ENCODE measurements around the gene RAF1.
"Not testable (repeated sequence)": the region's sequence is repeated elsewhere in the genome, so short reads cannot be mapped to it uniquely, and the experiment has no call there.

Gene RAF1

DNA sequence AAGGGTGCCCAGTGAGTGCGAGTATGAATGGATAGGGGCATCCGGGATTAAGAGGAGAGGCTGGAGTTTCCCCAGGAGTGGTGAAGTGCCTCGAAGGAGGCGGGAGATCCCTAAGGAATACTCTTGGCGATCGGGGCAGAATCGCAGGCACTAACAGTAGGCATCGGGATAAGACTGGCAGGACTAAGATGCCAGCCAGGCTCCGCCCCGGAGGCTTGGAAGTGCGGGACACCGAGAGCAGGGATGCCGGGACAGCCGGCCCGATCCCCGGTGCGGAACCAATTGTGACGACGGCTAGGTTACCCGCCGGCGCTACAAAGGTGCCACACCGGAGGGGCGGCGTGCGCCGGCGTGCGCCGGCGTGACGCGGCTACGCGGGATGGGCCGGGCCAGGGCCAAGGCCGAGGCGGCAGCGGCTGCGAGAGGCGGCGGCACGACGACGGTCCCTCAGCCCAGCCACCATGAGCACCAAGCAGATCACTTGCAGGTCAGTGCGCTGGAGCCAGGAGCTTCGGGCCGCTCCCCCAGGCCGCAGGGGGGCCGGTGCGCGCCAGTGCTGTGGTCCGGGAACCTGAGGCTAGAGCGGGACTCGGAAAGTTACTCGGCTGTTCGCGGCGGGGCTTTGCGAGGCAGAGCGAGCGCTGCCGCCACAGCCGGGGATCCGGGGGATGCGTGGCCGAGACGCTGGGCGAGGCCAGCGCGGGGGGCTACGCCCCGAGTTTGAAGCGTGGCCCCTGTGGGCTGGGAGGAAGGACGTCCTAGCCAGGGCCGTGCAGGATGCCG lies 107.0 kb downstream of the RAF1 start, which contains the start of gene MKRN2:
MKRN2 (plus strand) TSS at position 398 of the 783 bp plus-strand sequence; CDS start at position 462, 64 bp downstream.
- DNase-seq = peak; percentile 87

DNA sequence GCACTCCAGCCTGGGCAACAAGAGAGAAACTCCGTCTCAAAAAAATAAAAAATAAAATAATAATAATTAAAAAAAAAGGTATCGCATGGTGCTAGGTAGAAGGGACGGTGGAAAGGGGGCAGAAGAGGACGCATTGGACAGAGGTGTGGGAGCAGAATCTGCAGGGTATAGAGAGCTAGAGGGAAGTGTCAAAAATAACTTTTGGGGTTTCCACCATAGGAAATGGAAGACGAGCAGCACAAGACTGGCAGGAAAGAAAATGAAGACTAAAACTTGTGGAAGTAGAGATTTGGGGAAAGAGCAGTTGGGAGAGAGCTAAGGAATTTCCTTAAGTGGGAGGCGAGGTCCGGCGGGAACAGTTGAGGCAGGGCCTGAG lies 107.6 kb downstream of the RAF1 start:
- peak; percentile 16 for DNase-seq

DNA sequence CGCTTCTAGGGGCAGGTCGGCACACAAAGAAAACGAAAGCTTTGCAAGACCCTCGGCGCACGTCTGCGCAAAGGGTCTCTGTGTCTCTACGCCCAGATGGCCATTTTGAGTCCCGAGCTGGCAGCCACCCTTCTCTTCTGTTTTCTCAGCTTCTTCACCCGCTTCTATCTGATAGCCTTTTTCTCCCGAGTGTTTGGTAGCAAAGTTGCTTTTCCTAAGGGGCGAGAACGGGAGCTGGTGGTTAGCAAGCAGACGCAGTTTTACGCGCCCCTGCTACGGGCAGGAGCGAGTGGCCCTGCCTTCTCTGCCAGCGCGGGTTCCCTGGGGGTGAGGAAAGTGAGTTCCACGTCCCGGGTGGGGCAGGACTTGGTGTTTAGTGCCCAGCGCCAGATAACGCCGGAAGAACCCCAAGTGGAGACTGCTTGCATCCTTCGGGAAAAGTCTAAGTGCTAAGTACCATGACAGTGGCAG lies 110.0 kb downstream of the RAF1 start:
- DNase-seq = no peak

DNA sequence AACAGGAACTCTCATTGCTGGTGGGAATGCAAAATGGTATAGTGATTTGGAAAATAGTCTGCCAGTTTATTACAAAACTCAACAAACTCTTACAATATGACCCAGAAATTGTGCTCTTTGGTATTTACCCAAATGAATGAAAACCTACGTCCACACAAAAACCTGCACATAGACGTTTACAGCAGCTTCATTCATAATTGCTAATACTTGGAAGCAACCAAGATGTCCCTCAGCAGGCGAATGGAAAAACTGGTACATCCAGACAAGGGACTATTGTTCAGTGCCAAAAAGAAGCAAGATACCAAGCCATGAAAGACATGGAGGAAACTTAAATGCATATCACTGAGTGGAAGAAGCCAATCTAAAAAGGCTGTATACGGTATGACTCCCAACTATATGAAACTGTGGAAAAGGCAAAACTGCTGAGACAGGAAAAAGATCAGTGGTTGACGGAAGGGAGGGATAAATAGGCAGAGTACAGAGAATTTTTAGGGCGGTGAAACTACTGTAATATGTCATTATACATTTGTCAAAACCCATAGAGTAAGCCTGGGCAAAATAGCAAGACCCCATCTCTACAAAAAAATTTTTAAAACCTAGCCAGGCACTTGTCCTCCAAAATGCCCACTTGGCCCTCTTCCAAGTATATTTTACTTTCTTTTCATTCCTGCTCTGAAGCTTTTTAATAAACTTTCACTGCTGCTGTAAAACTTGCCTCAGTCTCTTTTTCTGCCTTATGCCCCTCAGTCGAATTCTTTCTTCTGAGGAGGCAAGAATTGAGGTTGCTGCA lies 113.8 kb downstream of the RAF1 start:
- no peak for DNase-seq

DNA sequence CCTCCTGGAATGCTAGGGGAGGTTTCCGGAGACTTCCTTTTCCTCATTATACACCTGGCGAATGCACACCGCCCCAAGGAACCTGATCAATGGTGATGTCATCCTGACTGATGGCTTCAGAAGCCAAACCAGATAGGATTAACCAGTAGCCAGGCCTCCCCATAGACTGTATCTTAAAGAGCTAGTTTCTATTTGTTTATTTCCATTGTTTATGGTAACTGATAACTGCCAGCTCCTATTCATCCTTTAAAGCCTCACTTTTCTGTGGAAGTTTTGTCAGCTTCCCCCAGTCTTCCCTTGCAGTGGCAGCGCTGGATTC lies 118.5 kb downstream of the RAF1 start, which contains the start of gene MKRN2OS:
MKRN2OS (minus strand) TSS at position 27 of the 319 bp plus-strand sequence. CDS start 35 bp downstream, outside the sequence.
- DNase-seq = no peak

DNA sequence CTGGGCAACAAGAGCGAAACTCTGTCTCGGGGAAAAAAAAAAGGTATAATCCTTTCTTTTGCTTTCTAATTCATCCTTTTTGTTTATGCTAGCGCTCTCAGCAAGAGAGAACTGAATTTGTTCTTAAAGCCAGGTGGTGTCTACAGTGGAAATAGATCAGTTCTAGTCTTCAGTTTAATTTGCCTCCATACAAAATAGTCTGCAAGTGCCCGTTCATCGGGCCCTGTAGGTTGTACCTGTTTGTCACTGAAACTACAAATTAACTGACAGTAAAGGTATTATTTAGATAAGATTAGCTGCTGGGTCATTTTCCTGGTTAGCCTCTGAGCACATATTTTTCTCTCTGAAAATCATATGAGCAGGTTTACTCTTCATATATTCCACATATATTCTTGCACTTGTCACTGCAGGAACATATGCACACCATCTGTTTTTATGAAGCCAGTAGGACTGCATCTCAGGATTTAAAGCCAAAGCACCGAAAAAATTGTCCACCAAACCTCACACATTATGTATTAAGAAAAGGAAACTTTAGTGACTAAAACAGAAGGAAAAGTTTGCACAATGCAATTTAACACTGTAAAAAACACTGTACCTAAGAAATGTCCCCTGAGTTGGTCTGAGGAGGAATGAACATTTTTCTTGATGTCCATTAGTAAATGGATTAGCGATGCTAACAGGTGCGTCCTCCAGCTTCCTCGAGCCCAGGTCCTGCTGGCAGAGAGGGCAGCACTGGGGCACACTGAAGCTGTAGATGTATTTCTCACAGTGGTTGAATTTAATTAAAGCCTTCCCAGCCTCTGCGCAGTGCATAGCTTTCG lies 119.1 kb downstream of the RAF1 start:
- DNase-seq = no peak

DNA sequence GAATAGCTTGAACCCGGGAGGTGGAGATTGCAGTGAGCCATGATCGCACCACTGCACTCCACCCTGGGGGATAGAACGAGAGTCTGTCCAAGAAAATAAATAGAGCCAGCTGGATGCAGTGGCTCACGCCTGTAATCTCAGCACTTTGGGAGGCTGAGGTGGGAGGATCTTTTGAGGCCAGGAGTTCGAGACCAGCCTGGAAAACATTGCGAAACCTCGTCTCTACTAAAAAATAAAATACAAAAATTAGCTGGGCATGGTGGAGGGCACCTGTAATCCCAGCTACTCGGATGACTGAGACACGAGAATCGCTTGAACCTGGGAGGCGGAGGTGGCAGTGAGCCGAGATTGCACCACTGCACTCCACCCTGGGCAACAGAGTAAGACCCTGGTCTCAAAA lies 120.4 kb downstream of the RAF1 start:
- not testable (repeated sequence) for DNase-seq

DNA sequence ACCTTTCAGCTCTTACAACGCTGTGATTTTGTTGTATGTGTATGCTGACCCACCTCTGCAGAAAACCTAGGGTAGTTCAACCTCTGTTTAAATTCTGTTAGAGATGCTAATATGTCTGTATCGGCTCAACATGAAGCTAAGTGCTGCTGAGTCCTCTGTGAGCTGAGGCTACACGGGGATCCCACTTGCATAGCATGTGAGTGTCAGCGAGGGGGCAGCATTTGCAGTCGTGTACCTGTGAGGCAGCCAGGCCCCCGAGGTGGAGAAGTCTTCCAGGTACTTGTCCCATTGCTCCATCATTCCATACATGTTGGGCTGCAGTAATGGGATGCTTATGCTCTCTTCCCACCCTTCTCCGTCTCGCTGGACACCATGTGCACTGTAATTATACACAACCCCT lies 122.3 kb downstream of the RAF1 start:
- DNase-seq = no peak

DNA sequence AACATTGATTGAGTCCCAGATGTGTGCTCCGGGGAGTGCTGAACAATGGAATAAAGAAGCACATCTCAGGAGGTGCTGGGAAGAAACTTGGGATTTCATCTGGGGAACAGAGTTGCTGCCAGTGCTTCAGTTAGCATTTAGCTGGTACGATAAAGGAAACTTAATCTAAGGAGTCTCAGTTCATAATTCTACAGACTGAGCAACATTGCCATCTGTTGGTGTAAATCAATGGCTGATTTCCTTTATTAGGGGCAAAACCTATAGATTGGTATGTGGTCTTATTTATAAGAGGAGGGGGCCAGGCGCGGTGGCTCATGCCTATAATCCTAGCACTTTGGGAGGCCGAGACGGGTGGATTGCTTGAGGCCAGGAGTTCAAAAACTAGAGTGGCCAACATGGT lies 127.5 kb downstream of the RAF1 start:
- DNase-seq = no peak
